Esophagus muscularis mucosa (tissue), 3 donors: ENCODE results near the gene USP12.

Source experiments
- POLR2A ChIP-seq: fragments of 450-650 bp; IDR thresholded peaks from one replicate; pipeline ENCODE4 v1.6.1; 2017; ENCODE audit warnings: antibody characterized with exemption, moderate library complexity, mild to moderate bottlenecking, low read depth
- TF ChIP-seq, protein P1 (sequence below), 3 experiments: fragments of 200-600 bp in 2 of 3; fragments of 450-650 bp in 1 of 3; sonication (generic) in 2 of 3; IDR thresholded peaks; one replicate each; pipeline ENCODE4 v1.5.1; 2017 to 2019; ENCODE audit warnings: antibody characterized with exemption in 3 of 3, mild to moderate bottlenecking in 2 of 3, moderate library complexity in 1 of 3

GRCh38 chr13:27128825-27129627 is 42.6 kb downstream of the USP12 start:
- TF ChIP-seq POLR2A, result no peak
- TF ChIP-seq, protein P1, sequence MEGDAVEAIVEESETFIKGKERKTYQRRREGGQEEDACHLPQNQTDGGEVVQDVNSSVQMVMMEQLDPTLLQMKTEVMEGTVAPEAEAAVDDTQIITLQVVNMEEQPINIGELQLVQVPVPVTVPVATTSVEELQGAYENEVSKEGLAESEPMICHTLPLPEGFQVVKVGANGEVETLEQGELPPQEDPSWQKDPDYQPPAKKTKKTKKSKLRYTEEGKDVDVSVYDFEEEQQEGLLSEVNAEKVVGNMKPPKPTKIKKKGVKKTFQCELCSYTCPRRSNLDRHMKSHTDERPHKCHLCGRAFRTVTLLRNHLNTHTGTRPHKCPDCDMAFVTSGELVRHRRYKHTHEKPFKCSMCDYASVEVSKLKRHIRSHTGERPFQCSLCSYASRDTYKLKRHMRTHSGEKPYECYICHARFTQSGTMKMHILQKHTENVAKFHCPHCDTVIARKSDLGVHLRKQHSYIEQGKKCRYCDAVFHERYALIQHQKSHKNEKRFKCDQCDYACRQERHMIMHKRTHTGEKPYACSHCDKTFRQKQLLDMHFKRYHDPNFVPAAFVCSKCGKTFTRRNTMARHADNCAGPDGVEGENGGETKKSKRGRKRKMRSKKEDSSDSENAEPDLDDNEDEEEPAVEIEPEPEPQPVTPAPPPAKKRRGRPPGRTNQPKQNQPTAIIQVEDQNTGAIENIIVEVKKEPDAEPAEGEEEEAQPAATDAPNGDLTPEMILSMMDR (IDR thresholded peaks at IDR 0.05), result no peak
